KMS-11 (cell line): ENCODE results near the gene ATAT1.

Experiments used
- H2AFZ ChIP-seq: fragments of 200-600 bp; sonication (generic); 2 replicates; pipeline ENCODE4 v1.6.1; 2016; ENCODE audit warnings: antibody characterized with exemption, mixed run types, low read depth
- H3K27ac ChIP-seq: fragments of 200-600 bp; sonication (generic); 2 replicates; pipeline ENCODE4 v1.6.1; 2016; ENCODE audit warnings: mild to moderate bottlenecking, mixed run types
- H3K27me3 ChIP-seq: fragments of 200-600 bp; sonication (generic); 2 replicates; pipeline ENCODE4 v1.6.1; 2017; ENCODE audit warnings: mild to moderate bottlenecking, low read depth, mixed run types, moderate library complexity; ENCODE audit not compliant: insufficient read depth
- H3K36me3 ChIP-seq: fragments of 200-600 bp; sonication (generic); 2 replicates; pipeline ENCODE4 v1.6.1; 2017; ENCODE audit warnings: mild to moderate bottlenecking, mixed run types; ENCODE audit not compliant: insufficient read depth
- H3K4me1 ChIP-seq: fragments of 200-600 bp; sonication (generic); 2 replicates; pipeline ENCODE4 v1.6.1; 2016; ENCODE audit warnings: mild to moderate bottlenecking, low read depth, mixed run types; ENCODE audit not compliant: poor library complexity, severe bottlenecking
- H3K4me2 ChIP-seq: fragments of 200-600 bp; sonication (generic); 2 replicates; pipeline ENCODE4 v1.7.0; 2016; ENCODE audit warnings: mild to moderate bottlenecking, mixed run types
- H3K4me3 ChIP-seq: fragments of 200-600 bp; sonication (generic); IDR thresholded peaks from 2 replicates; pipeline ENCODE4 v1.6.1; 2017; ENCODE audit warnings: low read depth, low read length, mixed read lengths; ENCODE audit not compliant: insufficient read depth
- H3K79me2 ChIP-seq: fragments of 200-600 bp; sonication (generic); 2 replicates; pipeline ENCODE4 v1.6.1; 2016; ENCODE audit warnings: low read depth, mixed run types; ENCODE audit not compliant: insufficient read depth
- H3K9ac ChIP-seq: fragments of 200-600 bp; sonication (generic); 2 replicates; pipeline ENCODE4 v1.6.1; 2016; ENCODE audit warnings: mild to moderate bottlenecking, mixed run types
- H4K20me1 ChIP-seq: fragments of 200-600 bp; sonication (generic); 2 replicates; pipeline ENCODE4 v1.6.1; 2016; ENCODE audit warnings: mild to moderate bottlenecking, mixed run types; ENCODE audit not compliant: insufficient read depth
- CTCF ChIP-seq: fragments of 200-600 bp; sonication (generic); conservative IDR thresholded peaks from 2 replicates; pipeline ENCODE4 v1.6.1; 2017; ENCODE audit warnings: low read depth, mild to moderate bottlenecking, antibody characterized with exemption, low read length, moderate library complexity, mixed read lengths

The ATAT1 gene

GRCh38 chr6:30601815-30602641 is 24.6 kb upstream of the ATAT1 start:
- H4K20me1 ChIP-seq = peaks cover 3% of the 10 kb centered on the region; the same call in 1 of the 2 replicates
- H3K36me3 ChIP-seq = peaks cover 24% of the 10 kb centered on the region; the same call in 1 of the 2 replicates
- H3K4me2 ChIP-seq = no peak overlapping the region
- no peak overlapping the region for H3K27ac ChIP-seq
- no peaks in the 10 kb centered on the region for H3K79me2 ChIP-seq
- H3K9ac ChIP-seq = no peak overlapping the region
- no peak for TF ChIP-seq CTCF
- no peaks in the 10 kb centered on the region for H3K27me3 ChIP-seq
- peaks cover 2% of the 10 kb centered on the region for H3K4me1 ChIP-seq
- no peak overlapping the region for H3K4me3 ChIP-seq
- H2AFZ ChIP-seq = no peak overlapping the region

- Histone ChIP-seq H4K20me1 (no peaks in the 10 kb centered on the region), H3K79me2 (no peaks in the 10 kb centered on the region), H3K36me3 (peaks cover 29% of the 10 kb centered on the region; the same call in 1 of the 2 replicates), H3K27me3 (no peaks in the 10 kb centered on the region), H3K4me2 (no peak overlapping the region), H3K27ac (no peak overlapping the region), H2AFZ (no peak overlapping the region), H3K9ac (no peak overlapping the region), H3K4me1 (no peaks in the 10 kb centered on the region), H3K4me3 (no peak overlapping the region)
- TF ChIP-seq CTCF = no peak
Observed at GRCh38 chr6:30603961-30604360, 22.7 kb upstream of the ATAT1 start.

- Histone ChIP-seq H3K4me1 (peaks cover 20% of the 10 kb centered on the region), H2AFZ (no peak overlapping the region), H3K27ac (no peak overlapping the region), H3K4me3 (no peak overlapping the region), H3K79me2 (peaks cover 26% of the 10 kb centered on the region; the same call in 1 of the 2 replicates), H4K20me1 (no peaks in the 10 kb centered on the region), H3K36me3 (peaks cover 21% of the 10 kb centered on the region; the same call in 1 of the 2 replicates), H3K9ac (no peak overlapping the region), H3K4me2 (no peak overlapping the region), H3K27me3 (no peaks in the 10 kb centered on the region)
- no peak for TF ChIP-seq CTCF
Observed at GRCh38 chr6:30610065-30610464, 16.6 kb upstream of the ATAT1 start.

- no peaks in the 10 kb centered on the region for H4K20me1 ChIP-seq
- TF ChIP-seq CTCF = no peak
- H3K79me2 ChIP-seq = peaks cover 39% of the 10 kb centered on the region
- H3K36me3 ChIP-seq = peaks cover 16% of the 10 kb centered on the region; the same call in 1 of the 2 replicates
- H3K27me3 ChIP-seq = no peaks in the 10 kb centered on the region
- no peak overlapping the region for H2AFZ ChIP-seq
- no peak overlapping the region for H3K4me3 ChIP-seq
- H3K27ac ChIP-seq = no peak overlapping the region; the same call in 1 of the 2 replicates
- no peak overlapping the region for H3K4me2 ChIP-seq
- H3K4me1 ChIP-seq = peaks cover 20% of the 10 kb centered on the region
- no peak overlapping the region for H3K9ac ChIP-seq
Observed at GRCh38 chr6:30611150-30611855, 15.4 kb upstream of the ATAT1 start.
